Thyroid gland (tissue), 4 donors: ENCODE data around the gene PLCB4.

Source experiments
- POLR2A ChIP-seq, 2 donors: fragments of 450-650 bp; IDR thresholded peaks; one replicate each; pipeline ENCODE4 v1.6.1; 2017; ENCODE audit warnings: antibody characterized with exemption in 2 of 2, mild to moderate bottlenecking in 2 of 2, moderate library complexity in 1 of 2
- TF ChIP-seq, protein P1 (sequence below), 6 experiments: fragments of 200-600 bp in 3 of 6; fragments of 450-650 bp in 3 of 6; sonication (generic) in 3 of 6; IDR thresholded peaks; one replicate each; pipeline ENCODE4 v1.5.1; 2016 to 2019; ENCODE audit warnings: antibody characterized with exemption in 6 of 6, mild to moderate bottlenecking in 2 of 6, inconsistent platforms in 1 of 6, moderate library complexity in 1 of 6

DNA sequence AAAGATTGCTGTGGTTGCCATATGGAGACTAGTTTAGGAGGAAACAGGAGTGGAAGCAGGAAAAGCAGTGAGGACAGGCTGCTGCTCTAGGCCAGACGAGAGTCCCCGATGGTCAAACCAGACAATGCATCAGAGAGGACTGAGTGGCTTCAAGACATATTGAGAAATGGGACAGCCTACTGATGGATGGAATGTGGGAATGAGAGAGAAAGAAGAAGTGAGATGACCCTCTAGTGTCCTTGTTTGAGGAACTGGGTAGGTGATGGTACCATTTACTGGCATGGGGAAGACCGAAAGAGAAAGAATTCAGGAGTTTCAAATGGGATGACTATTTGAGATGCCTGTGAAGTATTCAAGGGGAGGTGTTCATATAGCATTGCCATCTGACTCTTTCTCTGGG lies 333.7 kb downstream of the PLCB4 start:
- no peak for TF ChIP-seq POLR2A (IDR thresholded peaks at IDR 0.05)
- TF ChIP-seq, protein P1, sequence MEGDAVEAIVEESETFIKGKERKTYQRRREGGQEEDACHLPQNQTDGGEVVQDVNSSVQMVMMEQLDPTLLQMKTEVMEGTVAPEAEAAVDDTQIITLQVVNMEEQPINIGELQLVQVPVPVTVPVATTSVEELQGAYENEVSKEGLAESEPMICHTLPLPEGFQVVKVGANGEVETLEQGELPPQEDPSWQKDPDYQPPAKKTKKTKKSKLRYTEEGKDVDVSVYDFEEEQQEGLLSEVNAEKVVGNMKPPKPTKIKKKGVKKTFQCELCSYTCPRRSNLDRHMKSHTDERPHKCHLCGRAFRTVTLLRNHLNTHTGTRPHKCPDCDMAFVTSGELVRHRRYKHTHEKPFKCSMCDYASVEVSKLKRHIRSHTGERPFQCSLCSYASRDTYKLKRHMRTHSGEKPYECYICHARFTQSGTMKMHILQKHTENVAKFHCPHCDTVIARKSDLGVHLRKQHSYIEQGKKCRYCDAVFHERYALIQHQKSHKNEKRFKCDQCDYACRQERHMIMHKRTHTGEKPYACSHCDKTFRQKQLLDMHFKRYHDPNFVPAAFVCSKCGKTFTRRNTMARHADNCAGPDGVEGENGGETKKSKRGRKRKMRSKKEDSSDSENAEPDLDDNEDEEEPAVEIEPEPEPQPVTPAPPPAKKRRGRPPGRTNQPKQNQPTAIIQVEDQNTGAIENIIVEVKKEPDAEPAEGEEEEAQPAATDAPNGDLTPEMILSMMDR (IDR thresholded peaks at IDR 0.05) = no peak
